ENCODE measurements around the gene MUC4.
"Not testable (repeated sequence)": the region's sequence is repeated elsewhere in the genome, so short reads cannot be mapped to it uniquely, and the experiment has no call there.

MUC4 gene

DNA sequence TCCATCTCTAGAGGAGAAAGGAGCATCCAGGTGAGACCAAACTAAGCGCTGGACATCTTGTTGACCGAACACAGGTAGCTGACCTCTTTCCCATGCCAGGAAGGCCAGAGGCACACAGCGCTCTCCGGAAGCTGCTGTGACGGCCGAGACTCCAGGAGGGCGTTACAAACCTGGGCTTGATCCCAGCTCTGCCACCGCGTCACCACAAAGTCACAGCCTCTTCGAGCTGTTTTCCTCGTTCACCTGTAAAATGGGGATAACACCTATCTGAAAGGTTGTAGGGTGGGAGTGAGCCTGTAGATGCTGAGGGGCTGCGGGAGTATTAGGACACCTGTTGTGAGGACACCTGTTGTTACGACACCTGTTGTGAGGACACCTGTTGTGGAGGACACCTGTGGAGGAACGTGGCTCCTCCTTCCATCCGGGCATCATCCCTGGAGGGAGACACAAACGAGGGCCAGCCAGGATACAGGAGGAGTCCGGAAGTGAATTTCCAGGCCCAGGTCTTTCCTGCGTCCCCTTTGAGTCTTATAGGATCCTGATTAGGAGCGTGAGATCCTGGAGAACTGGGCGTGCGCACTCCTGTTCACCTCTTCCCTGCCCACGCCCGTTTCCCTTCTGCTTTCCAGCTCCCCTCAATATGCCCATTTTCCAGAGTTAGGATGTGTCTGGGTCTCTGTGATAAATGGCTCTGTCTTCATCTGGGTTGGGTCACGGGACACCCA is 2.3 kb upstream of the MUC4 start:
- DNase-seq (ENCODE audit: low read depth, low spot score) = no peak

DNA sequence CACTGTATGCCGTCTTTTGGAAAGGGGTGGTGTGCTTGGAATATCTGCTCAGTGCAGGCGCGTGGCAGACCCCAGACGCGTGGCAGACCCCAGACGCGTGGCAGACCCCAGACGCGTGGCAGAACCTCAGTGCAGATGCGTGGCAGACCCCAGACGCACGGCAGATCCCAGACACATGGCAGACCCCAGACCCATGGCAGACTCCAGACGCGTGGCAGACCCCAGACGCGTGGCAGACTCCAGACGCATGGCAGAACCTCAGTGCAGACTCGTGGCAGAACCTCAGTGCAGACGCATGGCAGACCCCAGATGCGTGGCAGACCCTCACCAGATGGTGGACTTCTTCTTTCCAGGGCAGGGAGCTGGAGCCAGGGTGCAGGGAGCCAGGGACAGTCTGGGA is 637 bp upstream of the MUC4 start:
- no peak for DNase-seq (ENCODE audit: low read depth, low spot score)

- DNase-seq (ENCODE audit: low read depth, low spot score) = no peak
These were observed 1.3 kb downstream of the MUC4 start for GRCh38 chr3:195810455-195810845.

GRCh38 chr3:195809796-195810454 is 1.8 kb downstream of the MUC4 start:
- no peak for DNase-seq (ENCODE audit: low read depth, low spot score)

- DNase-seq (ENCODE audit: low read depth, low spot score) = no peak
These were observed 2.4 kb downstream of the MUC4 start for GRCh38 chr3:195809291-195809785.

DNA sequence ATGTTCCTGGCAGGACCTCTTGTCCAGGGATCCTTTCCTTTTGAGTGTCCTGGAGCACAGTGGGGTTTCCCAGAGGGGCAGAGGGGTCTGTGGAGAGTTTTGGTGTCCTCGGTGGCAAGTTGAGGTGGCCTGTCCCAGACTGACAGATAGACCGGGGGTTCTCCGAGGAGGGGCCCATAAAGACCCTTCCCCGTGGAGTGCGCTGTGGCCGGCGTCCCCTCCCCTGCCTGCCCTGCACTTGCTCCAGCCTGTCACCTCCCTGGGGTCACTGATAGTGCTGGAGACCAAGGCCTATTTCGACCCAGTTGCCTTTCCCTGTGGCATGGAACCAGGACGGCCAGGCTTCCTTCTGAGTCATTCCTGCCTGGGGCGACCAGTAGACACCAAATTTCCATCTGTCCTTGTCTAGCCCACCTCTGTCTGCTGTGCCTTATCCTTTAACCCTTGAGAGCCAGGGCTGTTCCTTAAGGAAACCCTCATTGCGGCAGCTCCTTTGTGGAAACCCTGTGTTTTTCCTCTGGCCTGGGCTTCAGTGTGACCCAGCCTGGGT is 2.9 kb downstream of the MUC4 start:
- DNase-seq (ENCODE audit: low read depth, low spot score) = no peak

DNA sequence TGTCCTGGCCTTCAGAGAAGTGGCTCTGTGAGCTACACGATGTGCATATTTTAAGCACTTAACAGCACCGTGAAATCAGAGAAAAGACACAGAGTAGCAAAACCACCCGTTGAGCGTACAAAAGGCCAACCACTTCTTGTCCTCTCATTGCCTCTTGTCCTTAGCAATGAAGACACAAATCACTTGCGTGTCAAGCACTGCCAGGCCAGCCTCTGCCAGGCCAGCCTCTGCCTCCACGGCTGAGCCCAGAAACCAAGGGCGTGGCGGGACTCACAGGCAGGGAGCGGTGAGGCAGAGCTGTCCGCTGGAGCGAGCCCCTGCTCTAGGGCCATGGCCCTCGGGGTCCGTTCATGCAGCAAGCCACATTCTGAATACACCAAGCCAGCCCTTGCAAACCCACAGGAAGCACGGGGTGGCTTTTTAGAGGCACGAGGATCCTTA is 4.0 kb downstream of the MUC4 start:
- no peak for DNase-seq (ENCODE audit: low read depth, low spot score)

- no peak for DNase-seq (ENCODE audit: low read depth, low spot score)
These were observed 4.9 kb downstream of the MUC4 start for GRCh38 chr3:195806916-195807231.

- DNase-seq (ENCODE audit: low read depth, low spot score) = no peak
These were observed 5.4 kb downstream of the MUC4 start for GRCh38 chr3:195806211-195806915.

DNA sequence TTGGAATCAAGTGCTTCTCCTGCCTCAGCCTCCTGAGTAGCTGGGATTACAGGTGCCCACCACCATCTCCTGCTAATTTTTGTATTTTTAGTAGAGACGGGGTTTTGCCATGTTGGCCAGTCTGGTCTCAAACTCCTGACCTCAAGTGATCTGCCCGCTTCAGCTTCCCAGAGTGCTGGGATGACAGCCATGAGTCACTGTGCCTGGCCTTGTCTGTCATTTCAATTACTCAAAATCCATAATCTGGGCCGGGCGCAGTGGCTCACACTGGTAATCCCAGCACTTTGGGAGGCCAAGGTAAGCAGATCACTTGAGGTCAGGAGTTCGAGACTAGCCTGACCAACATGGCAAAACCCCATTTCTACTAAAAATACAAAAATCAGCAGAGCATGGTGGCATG is 6.1 kb downstream of the MUC4 start:
- not testable (repeated sequence) for DNase-seq (ENCODE audit: low read depth, low spot score)

GRCh38 chr3:195805181-195805580 is 6.5 kb downstream of the MUC4 start:
- no peak for DNase-seq (ENCODE audit: low read depth, low spot score)

GRCh38 chr3:195803289-195803908 is 8.3 kb downstream of the MUC4 start:
- no peak for DNase-seq (ENCODE audit: low read depth, low spot score)

DNA sequence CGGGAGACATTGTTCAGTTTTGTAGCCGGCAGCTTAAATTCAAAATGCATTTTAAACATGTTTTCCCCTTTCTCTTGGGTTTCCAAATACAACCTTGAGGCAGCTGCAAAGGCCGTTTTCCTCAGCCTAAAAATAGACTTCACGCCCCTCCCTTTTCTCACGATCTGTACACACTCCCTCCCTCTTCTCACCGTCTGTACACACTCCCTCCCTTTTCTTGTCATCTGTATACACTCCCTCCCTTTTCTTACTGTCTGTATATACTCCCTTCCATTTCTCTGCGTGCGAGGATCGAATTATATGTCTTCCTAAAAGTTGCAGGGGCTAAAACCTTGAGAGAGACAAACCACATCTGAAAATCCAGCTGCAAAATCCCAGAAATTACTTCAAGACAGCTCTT is 8.9 kb downstream of the MUC4 start:
- DNase-seq (ENCODE audit: low read depth, low spot score) = no peak

DNA sequence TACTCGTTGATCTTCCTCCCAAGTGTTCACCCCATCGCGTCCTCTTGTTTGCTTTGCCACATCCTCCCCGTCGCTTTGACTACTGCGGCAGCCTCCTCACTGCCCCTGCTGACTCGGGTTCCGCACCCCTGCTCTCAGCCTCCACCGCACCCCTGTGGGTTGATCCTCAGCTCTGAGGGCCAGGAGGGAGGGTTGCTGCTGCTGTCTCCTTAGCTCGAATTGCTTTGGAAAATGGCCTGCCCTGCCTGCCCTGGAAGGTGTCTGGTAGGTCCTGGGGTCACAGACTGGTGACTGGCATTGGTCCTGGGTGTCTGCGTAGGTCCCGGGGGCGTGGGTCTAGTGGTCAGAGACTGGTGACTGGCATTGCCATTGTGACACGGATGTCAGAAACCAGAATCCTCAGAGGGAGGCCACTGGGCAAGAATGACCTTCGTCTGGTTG is 9.4 kb downstream of the MUC4 start:
- no peak for DNase-seq (ENCODE audit: low read depth, low spot score)

GRCh38 chr3:195801251-195802183 is 10.2 kb downstream of the MUC4 start:
- DNase-seq (ENCODE audit: low read depth, low spot score) = no peak

DNA sequence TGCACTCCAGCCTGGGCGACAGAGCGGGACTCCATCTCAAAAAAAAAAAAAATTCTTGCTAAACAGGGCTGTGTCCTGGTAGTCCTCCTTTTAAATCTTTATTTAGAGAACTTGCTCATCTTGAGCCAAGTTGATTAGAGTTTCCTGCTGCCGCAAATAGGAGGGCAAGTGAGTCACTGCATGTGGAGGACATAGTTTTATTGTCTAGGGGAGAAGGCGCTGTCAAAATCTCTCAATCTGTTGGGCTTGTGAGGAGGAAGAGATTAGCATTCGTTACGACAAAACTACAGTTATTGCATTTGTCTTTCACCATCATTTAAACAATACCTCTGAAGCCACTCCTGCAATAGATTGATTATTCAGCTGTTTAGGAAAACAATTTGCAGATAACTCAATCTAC is 11.5 kb downstream of the MUC4 start:
- DNase-seq (ENCODE audit: low read depth, low spot score) = no peak

GRCh38 chr3:195796795-195797194 is 14.9 kb downstream of the MUC4 start:
- DNase-seq (ENCODE audit: low read depth, low spot score) = no peak

GRCh38 chr3:195794708-195795107 is 17.0 kb downstream of the MUC4 start:
- DNase-seq (ENCODE audit: low read depth, low spot score) = no peak

- not testable (repeated sequence) for DNase-seq (ENCODE audit: low read depth, low spot score)
These were observed 19.1 kb downstream of the MUC4 start for GRCh38 chr3:195792621-195793020.

GRCh38 chr3:195790901-195791300 is 20.8 kb downstream of the MUC4 start:
- no peak for DNase-seq (ENCODE audit: low read depth, low spot score)

Measured in smooth muscle cell of the brain vasculature (primary cell).